ENCODE data around the gene NEK1. TPM values are rescaled to one million over a fixed set of nuclear protein-coding genes. Genes with fewer than 3 reads are reported as not detected.

Gene NEK1
- total and polyA plus RNA-seq, 2 of the 8 experiments (the other 6 are each of a cell fraction or from before 2014, with no cell fraction given) = 3.9 to 11.7 TPM

DNA sequence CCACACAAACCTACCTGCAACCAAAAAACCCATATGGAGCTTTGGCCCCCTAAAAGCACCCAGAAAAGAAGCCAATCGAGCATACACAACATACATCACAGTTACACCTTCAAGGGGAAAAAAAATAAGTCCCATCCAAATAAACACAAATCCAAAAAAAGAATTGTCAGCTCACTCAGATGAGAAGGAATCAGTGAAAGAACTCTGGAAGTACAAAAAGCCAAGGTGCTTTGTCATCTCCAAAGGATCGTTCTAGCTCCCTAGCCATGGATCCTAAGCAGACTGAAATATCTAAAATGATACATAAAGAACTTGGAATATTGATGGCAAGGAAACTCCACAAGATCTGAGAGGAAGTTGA, 119.2 kb downstream of the NEK1 start:
- Histone ChIP-seq H3K27me3 (replicated peaks in 1 of 4; ENCODE audit: control insufficient read depth in 3 of 4, extremely low read depth in 1 of 4, insufficient read depth in 3 of 4, low read length in 3 of 4) (no peaks in the 10 kb centered on the region), H3K9ac (replicated peaks in 1 of 4; ENCODE audit: extremely low read depth in 1 of 4, low read depth in 3 of 4, low read length in 3 of 4) (no peak overlapping the region), H2BK120ac (replicated peaks; ENCODE audit: low read depth, low read length) (no peak overlapping the region), H3K9me3 (ENCODE audit: insufficient read depth in 2 of 2, low read depth in 1 of 2, low read length in 1 of 2) (no peaks in the 10 kb centered on the region), H3K36me3 (ENCODE audit: control insufficient read depth in 2 of 4, insufficient read depth in 4 of 4, low read length in 3 of 4) (no peaks in the 10 kb centered on the region), H3K79me2 (ENCODE audit: control insufficient read depth in 1 of 2, insufficient read depth in 2 of 2, low read length in 2 of 2) (no peaks in the 10 kb centered on the region), H3K18ac (ENCODE audit: extremely low read depth, low read length) (no peak overlapping the region), H2BK20ac (ENCODE audit: low read length) (no peak overlapping the region), H2BK5ac (ENCODE audit: low read depth, low read length) (no peak overlapping the region), H2AFZ (ENCODE audit: low read length) (no peak overlapping the region), H3K23me2 (ENCODE audit: low read depth, low read length) (no peaks in the 10 kb centered on the region), H3K23ac (ENCODE audit: insufficient read length) (no peak overlapping the region), H4K5ac (ENCODE audit: insufficient read length, low read depth, low read length) (no peak overlapping the region), H3K4me1 (replicated peaks in 1 of 4; ENCODE audit: control insufficient read depth in 3 of 4, insufficient read depth in 4 of 4, low read length in 3 of 4) (no peaks in the 10 kb centered on the region), H4K20me1 (replicated peaks in 1 of 2; ENCODE audit: control insufficient read depth in 1 of 2, insufficient read depth in 2 of 2, low read length in 2 of 2) (no peaks in the 10 kb centered on the region), H4K91ac (replicated peaks; ENCODE audit: insufficient read length, low read length) (no peak overlapping the region), H3K79me1 (ENCODE audit: low read depth, low read length) (no peaks in the 10 kb centered on the region), H3K14ac (ENCODE audit: insufficient read length) (no peak overlapping the region), H2BK12ac (ENCODE audit: low read depth, low read length) (no peak overlapping the region), H3K4ac (replicated peaks; ENCODE audit: insufficient read length, low read depth, low read length) (no peak overlapping the region), H3K4me3 (ENCODE audit: extremely low read depth in 1 of 4, insufficient read depth in 2 of 4, low read depth in 3 of 4, low read length in 4 of 4) (no peak overlapping the region), H2AK5ac (ENCODE audit: low read depth, low read length) (no peak overlapping the region), H2BK15ac (ENCODE audit: low read length) (no peak overlapping the region), H3K56ac (replicated peaks; ENCODE audit: insufficient read length, low read depth, low read length) (no peak overlapping the region), H4K8ac (ENCODE audit: extremely low read depth, insufficient read depth, low read length) (no peak overlapping the region), H3K4me2 (ENCODE audit: insufficient read depth in 1 of 2, low read depth in 2 of 2, low read length in 2 of 2) (no peak overlapping the region), H3K27ac (ENCODE audit: low read depth, low read length) (no peak overlapping the region)
- WGBS, 2 experiments (ENCODE audit: extremely low coverage in 1 of 2, insufficient coverage in 1 of 2, insufficient read length in 1 of 2, insufficient replicate concordance in 2 of 2, low coverage in 1 of 2, low lambda C conversion rate in 2 of 2, missing lambda C conversion rate in 1 of 2) = 72% methylated on average over 2 of the region's 2 CpGs; no CpG with 5 or more reads in 1 of the 2 experiments
- no peak for FAIRE-seq
- ChIA-PET POLR2A (ENCODE audit: partially characterized antibody) (no interaction called here), CTCF (ENCODE audit: partially characterized antibody) (interaction anchor here (0.6 to 2.3 kb wide), 27 partner anchors 10 to 906 kb away, joined by 3 to 10 read pairs (median 4); no protein-coding TSS in a partner anchor)
- DNase-seq (ENCODE audit: low read depth in 1 of 2, low spot score in 2 of 2) = no peak
- TF ChIP-seq PHF8 (conservative IDR thresholded peaks at IDR 0.05; ENCODE audit: low read depth, low read length) (no peak), SP4 (IDR thresholded peaks at IDR 0.05; ENCODE audit: low read length) (no peak), YY1 (IDR thresholded peaks at IDR 0.05; ENCODE audit: low read depth, low read length) (no peak), SUZ12 (IDR thresholded peaks at IDR 0.05; ENCODE audit: low read length) (no peak), CTBP2 (IDR thresholded peaks at IDR 0.05; ENCODE audit: borderline replicate concordance, insufficient read depth, insufficient read length, low read length) (no peak), MAFK (IDR thresholded peaks at IDR 0.05; ENCODE audit: low read depth, low read length) (no peak), RFX5 (IDR thresholded peaks at IDR 0.05; ENCODE audit: borderline replicate concordance, low read depth, low read length) (no peak)
